HG02759 (cell line): ENCODE results near the gene SMURF1.
"Not testable (repeated sequence)": the region's sequence is repeated elsewhere in the genome, so short reads cannot be mapped to it uniquely, and the experiment has no call there.

Experiments used
- ATAC-seq: cut with Tn5 transposase; IDR thresholded peaks from one replicate; pipeline ENCODE4 v1.9.1; 2021; ENCODE audit warnings: mild to moderate bottlenecking, moderate library complexity; ENCODE audit not compliant: unreplicated experiment

SMURF1 gene

DNA sequence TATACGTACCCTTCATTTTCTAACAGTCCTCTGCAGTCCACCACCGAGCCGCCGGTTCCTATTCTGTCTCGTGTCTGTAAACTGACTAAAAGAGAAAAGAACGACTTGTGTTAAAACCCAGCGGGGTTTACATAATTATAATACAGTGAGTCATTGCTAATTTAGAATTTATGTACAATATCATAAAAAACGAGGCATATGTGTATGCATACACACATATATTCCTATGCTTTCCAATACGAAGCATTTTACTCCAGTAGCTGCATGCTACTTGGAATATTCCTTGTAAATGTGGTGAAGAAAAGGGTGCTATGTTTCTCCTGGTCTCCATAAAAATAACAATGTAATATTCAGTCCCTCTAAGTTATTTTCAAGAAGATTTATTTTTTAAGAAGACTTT lies 89.1 kb downstream of the SMURF1 start:
- no peak for ATAC-seq

DNA sequence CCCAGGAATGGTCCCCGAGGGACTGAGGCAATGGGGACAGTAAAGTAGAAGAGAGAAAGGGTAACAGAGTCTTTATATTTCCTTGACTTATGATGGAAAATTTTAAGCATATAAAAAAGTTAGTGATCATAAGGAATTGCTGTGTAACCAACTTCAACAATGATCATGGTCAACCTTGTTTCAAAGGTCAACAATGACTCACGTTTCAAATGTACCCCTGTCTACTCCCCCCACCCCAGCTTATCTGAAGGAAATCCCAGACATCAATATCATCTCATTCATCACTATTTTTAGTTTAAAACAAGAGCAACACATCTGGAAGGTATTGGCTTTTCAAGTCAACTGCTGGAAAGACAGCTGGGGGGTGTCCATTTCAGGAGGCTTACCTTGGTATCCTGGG lies 92.9 kb downstream of the SMURF1 start:
- ATAC-seq = no peak

DNA sequence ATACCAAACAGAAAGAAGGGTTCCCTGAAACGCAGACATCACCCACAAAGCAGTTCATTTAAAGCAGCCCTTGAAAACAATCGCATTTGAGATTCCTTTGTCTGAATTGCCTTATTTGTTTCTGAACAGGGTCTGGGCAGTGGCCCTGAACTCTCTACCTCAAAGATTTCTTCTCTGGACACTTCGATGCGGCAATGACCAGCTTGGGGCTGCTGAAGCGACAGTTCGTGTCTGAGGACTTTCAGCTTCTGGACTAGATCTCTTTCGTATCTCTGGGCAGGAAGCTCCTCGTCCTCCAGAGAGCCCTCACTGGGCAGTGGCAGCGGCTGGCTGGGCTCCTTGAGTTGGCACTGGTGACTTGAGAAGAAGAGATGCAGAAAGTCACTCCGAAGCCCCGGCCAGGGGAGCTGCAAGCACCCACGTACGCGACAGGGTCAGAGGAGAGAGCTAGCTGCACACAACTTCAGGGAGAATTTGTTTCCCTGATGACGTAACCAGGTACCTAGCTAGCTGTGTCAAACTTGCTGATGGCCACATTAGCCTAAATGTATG lies 96.3 kb downstream of the SMURF1 start:
- no peak for ATAC-seq

DNA sequence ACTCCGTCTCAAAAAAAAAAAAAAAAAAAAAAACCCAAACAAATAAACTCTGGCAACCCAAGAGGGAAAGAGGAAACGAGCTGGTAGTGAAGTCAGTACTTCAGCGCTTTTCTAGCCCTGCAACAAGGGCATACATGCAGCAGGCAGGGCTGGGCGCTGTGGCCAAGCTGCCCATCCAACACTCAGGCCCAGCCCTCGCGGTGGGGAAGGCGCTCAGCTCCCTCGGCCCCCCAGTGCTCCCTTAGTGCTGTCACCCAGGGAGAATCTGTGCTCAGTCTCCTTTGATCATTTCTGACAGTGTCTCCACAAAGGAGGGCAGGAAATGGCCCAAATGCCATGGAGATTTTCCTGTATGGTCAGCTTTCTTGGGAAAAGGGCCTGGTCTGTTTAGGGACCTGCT lies 97.2 kb downstream of the SMURF1 start:
- ATAC-seq = no peak

DNA sequence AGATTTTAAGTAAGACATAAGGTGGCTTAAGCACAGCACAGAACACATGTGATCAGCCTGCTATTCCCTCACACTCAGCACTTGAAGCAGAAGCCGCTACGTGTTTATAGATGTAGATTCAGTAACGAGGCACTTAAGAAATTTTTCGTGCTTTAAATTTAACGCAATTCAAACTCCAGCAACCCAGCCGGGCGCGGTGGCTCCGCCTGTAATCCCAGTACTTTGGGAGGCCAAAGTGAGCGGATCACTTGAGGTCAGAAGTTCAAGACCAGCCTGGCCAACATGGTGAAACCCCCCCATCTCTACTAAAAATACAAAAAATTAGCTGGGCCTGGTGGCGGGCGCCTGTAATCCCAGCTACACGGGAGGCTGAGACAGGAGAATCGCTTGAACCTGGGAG lies 97.6 kb downstream of the SMURF1 start:
- not testable (repeated sequence) for ATAC-seq

DNA sequence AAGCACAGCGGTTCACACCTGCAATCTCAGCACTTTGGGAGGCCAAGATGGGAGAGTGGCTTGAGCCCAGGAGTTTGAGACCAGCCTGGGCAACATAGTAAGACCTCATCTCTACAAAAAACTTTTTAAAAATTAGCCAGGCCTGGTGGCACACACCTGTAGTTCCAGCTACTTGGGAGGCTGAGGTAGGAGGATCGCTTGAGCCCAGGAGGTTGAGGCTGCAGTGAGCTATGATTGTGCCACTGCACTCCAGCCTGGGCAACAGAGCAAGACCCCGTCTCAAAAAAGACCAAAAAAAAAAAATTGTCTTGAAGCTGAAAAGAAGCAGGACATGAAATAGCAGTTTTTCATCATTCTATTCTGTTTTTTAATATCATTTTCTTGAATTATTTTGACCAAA lies 99.0 kb downstream of the SMURF1 start:
- ATAC-seq = not testable (repeated sequence)

DNA sequence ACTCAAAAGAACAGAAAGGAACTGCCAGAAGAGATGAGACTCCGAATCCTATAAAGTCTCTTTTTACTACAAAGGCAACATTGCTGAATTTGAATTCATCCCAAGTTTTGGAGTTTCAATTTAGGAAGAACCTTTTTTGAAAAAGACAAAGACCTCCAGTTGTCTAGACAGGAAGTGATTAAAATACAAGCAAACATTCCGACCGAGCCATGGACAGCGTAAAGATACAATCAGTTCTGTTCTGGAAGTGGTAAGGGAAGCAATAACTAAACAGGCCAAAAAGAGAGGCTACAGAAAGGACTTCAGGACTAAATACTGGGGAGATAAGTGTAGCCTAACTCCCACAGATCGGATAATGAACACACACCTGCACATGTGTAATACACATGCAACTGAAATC lies 101.0 kb downstream of the SMURF1 start:
- no peak for ATAC-seq

DNA sequence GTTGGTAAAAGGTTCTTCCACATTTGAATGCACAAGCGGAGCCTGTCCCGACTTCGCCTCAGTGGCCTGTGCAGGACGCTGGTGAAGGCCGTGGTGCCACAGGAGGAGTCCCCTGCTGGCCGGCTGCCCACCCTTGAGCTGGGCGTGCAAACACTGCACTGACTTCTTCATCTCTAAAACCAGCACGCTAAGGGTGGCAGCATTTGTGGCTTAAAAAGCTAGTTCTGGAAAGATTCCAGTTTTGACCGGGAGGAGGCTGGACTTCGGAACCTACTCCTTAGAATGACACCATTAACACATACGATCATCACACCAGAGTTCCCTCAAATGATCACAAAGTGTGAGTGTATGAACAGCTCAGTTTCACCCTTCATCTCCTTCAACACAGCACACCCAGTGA lies 102.4 kb downstream of the SMURF1 start:
- no peak for ATAC-seq

DNA sequence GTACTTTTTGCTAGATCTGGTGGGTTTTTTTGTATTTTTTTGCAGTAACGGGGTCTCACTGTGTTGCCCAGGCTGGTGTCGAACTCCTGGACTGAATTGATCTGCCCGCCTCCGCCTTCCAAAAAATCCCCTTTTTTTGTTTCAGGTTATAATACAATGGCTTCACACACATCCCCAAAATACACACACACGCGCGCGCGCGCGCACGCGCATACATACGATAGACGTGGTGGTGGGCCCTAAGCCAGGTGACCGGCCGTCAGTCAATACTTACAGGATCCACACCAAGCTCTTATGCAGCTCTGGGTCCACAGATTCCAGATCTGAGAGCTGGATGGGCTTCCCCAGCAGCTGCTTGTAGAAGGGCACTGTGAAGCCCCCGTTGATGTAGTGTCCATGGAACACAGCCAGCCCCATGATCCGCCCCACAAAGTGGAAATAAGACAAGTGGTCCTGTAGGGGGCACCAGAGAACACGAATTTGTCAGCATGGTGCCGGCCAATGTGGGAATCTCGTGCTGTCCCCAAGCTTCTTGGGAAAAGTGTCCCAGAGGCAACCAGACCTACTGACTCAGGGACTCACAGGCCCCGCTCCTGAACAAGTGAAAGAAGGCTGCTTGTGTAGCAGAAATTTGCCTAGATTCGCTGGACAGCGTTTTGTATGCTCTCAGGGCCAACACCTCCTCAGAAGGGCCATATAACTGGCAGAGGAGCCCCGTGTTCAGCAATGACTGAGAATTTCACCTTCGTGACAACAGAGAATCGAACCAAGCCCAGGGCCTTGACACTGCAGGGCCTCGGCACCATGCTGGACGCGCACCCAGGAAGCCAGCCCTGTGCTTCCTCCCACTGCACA lies 103.6 kb downstream of the SMURF1 start:
- no peak for ATAC-seq

DNA sequence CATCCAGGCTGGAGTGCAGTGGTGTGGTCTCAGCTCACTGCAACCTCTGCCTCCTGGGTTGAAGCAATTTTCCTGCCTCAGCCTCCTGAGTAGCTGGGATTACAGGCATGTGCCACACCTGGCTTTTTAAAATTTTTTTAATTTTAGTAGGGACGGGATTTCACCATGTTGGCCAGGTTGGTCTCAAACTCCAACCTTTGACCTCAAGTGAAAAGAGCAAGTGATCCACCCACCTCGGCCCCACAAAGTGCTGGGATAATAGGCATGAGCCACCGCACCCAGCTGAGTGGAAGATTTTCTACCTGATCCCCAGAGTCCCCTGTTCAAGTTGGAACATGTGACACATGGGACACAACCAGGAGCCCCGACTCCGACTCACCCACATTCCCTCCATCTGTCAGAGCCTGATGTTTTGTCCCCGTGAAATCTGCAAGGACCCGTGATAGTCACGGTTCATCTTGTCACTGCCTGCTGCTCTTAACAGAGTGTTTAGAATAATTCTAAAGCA lies 104.5 kb downstream of the SMURF1 start:
- ATAC-seq = no peak

DNA sequence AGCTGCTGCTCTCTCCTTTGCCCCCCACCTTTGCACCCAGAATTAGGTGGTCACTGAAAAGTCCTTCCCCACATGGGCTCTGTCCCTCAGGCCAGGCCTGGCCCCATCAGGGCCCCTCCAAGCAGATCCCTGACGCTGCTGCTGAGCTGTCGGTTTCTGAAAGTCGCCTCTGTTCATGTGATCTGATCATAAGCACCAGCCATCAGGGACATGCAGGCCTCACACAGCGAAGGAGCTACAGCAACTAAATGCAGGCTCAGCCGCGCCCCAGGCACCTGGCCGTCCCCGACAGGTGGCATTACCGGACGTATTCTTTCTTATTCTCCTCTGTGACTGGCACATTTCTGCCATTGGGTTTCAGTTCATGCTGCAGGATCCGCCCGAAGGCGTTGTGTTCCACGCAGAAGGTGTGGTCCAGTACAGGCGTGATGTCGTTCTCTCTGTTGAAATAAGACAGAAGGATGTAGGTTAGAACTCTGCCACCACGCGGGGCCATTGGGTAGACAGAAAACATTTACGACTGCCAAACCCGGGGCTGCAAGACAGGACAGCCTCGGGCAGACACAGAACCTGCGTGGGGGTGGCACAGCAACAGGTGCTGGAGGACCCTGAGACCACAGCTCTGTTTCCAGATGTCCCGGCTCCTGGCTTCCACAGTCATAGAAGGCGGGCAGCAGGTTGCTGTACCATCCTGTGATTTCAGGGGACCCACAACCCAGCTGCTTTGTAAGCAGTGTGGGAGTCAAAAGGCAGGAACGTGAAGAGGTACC lies 105.6 kb downstream of the SMURF1 start:
- no peak for ATAC-seq

DNA sequence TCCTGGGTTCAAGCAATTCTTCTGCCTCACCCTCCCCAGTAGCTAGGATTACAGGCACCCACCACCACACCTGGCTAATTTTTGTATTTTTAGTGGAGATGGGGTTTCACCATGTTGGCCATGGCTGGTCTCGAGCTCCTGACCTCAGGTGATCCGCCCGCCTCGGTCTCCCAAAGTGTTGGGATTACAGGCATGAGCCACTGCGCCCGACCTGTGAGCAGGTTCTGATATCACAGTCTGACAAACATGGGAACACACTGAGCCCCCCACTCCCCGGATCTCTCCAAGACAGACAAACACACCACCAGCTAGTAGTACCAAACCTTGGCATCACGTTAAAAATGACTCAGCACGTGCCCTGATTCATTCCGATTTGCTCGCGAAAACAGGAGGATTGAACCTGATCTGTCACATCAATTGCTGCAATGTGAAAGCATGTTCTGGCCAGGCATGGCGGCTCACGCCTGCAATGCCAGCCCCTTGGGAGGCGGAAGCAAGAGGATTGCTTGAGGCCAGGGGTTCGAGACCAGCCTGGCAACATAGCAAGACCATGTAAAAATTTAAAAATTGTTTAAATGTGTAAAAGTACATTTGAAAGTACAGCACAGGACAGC lies 106.5 kb downstream of the SMURF1 start:
- ATAC-seq = no peak

DNA sequence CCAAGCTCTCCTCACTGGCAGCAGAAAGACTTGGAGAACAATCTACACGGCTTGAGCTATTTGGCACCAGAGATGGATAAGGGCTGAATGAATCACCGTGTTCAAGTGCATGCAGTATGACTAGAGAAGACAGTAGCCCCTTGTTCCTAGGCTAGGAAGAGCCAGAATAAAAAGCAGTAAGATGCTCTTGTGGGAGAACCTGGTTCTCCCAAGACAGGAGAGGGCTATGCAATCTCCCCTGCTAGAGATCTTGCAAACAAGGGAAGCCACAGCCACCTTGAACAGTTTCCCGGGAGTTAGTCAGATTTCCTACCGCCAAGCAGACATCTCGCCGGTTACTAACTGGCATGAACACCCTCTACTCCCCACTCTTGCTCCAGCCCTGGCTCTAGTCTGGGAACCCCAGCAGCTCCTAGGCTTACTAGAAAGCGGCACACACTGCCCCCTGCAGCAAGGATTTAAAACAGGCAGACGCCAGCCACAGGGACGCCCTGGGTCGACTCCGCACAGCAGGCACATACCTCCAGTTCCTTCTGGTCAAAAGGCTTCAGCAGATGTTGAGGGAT lies 107.3 kb downstream of the SMURF1 start:
- ATAC-seq = no peak

DNA sequence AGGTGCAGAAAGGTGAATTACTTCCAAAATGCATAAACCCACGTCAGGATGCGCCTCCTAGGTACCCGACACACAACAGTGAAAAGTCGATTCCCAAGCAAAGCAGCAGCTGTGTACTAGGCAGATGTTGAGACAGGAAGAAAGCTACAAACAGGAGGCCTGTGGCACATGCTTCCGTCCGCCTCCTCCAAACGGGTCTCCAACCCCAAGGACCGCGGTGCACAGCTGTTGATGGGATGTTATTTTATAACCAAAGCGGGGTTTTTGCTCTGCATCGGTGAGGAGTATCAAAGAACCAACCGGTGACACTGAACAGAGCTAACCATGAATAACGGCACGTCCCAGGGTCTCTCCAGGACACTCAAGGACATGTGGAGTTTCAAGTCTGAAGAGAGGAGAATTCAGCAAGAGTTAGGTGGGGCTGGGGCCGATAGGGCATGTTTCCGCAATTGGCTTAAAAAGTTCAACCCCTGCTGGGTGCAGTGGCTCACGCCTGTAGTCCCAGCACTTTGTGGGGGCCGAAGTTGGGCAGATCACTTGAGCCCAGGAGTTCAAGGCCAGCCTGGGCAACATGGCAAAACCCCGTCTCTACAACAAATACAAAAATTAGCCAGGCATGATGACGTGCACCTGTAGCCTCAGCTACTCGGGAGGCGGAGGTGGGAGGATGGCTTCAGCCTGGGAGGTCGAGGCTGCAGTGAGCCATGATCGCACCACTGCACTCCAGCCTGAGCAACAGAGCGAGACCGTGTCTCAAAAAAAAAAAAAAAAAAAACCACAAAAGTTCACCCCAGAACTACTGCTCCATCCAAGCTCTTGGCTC lies 108.0 kb downstream of the SMURF1 start:
- no peak for ATAC-seq

DNA sequence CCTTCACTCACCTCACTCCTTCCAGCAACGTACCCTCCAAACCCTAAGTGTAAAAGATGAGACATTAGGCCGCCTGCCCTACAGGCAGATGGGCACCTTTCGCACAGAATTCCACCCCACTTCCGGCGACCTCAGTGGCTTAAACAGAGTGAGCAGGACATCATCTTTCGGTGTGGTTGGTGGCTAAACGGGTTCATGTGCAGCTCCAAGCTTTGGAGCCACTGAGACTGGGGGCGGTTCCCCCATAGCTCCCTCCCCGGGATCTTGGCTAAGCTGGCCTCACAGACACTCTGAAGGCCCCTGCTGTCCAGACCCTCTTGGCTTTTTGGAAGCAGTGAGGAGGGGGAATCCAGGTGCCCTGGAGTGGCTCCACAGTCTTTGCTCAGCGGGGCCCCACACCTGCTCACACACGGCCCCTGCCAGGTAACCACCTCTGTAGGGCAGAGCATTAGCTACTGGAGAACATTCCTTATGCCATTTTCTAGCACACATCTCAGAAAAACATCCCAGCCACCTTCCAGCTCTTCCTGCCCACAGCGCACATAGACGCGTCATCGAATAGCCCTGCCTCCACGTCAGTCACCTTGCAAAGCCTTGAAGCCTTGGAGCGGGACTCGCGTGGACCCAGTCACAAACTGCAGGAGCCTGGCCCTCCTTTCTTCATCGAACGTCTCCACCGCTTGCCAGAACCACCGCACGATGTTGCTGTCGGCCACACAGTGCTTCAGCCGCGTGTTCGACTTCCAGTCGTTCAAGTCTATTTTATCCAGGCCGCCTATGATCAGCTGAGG lies 108.8 kb downstream of the SMURF1 start:
- no peak for ATAC-seq

DNA sequence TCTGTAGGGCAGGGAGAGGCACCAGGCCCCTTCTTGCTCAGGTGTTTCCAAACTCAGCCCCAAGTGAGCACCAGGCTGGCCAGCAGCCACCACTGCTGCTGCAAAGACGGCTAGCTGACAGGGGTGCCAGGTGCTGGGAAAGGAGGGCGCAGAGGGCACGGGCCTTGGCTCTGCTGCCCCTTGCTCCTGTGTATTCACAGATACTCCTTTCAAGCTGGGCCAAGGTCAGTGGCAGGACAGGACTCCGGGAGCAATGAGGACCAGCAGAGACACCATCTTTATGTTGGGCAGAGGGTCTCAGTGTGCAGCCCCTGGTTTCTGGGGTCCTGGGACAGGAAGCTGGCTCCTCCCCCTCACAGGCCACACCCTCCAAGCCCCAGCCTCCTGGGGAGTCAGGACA lies 110.1 kb downstream of the SMURF1 start:
- ATAC-seq = no peak

DNA sequence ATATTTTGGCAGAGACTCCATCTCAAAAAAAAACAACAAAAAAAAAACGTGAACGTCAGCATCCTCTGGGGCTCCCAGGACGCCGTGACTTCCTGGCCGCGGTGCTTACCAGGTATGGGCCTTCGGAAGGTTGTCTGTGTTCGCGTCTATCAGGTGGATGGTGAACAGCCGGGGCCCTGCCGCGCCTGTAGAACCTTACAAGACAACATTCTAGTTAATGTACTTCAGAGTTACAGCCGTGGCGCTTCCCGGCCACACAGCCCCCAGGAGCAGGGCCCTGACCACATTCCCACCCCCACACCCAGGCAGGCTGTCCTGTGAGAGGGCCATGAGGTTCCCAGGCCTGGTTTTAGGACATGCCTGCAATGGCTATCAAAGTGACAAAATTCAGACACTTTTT lies 111.0 kb downstream of the SMURF1 start:
- ATAC-seq = no peak

DNA sequence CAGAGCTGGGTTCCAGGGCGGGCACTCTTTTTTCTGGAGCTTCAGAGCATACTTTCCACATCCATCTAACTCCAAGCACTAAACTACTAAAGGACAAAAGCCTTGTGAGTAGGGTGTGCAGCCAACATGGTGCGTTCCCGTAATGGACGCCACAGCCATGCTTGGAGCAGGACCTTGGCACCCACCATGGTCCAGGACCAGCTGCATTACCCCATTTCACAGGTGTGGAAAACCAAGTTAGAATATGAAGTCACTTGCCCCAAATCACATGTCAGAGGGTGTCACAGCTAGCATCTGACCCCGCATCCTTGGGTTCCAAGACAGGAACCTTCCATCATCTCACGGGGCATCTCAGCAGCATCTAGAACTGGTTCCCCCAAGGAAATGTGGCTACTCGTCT lies 112.4 kb downstream of the SMURF1 start:
- ATAC-seq = no peak

DNA sequence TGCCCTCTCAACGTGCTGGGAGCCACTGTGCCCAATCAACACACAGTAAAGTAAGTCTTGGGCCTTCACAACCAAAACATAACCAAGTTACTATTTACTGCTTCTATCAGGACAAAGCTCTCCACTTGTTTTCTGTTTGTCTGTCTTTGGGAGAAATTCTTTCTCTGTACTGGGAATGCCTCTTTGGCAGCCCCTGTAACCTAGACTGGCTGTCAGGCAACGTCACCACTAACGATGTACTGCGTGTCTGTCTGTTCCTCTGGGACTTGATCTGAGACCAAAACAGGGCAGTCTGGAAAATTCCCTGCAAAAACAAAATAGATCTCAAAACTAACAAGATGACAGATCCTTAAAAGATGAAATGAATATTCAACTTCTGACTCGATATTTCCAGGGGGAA lies 113.0 kb downstream of the SMURF1 start:
- ATAC-seq = no peak
